K562 (cell line): ENCODE measurements around the gene STX11. TPM values are rescaled to one million over a fixed set of nuclear protein-coding genes. Genes with fewer than 3 reads are reported as not detected.

ENCODE experiments used
- ASH1L ChIP-seq: fragments of 450-650 bp; IDR thresholded peaks from 2 replicates; pipeline ENCODE4 v1.6.1; 2018; ENCODE audit warnings: borderline replicate concordance, mild to moderate bottlenecking, low read depth; ENCODE audit not compliant: partially characterized antibody
- BACH1 ChIP-seq: fragments of 200-800 bp; sonication (Bioruptor generic); IDR thresholded peaks from 2 replicates; pipeline ENCODE4 v1.6.1; 2016; ENCODE audit warnings: missing genetic modification characterization, missing compliant biosample characterization
- BMI1 ChIP-seq: fragments of 150-350 bp; IDR thresholded peaks from 2 replicates; pipeline ENCODE4 v1.6.1; 2014; ENCODE audit warnings: low read length
- BRF2 ChIP-seq: IDR thresholded peaks from 3 replicates; pipeline ENCODE4 v1.6.1; 2011; ENCODE audit warnings: borderline replicate concordance, mild to moderate bottlenecking; ENCODE audit not compliant: insufficient read length, insufficient read depth
- GABPA ChIP-seq: fragments of 200-800 bp; sonication (Bioruptor generic); conservative IDR thresholded peaks from 2 replicates; pipeline ENCODE4 v1.6.1; 2016; ENCODE audit warnings: low read depth, missing genetic modification characterization, missing compliant biosample characterization
- HEY1 ChIP-seq: fragments of 250-450 bp; sonication (Bioruptor Pico); IDR thresholded peaks from 2 replicates; pipeline ENCODE4 v1.5.0; 2020; ENCODE audit warnings: mild to moderate bottlenecking, moderate library complexity, borderline replicate concordance
- ID3 ChIP-seq, 2 experiments: fragments of 250-450 bp in 1 of 2; fragments of 450-650 bp in 1 of 2; sonication (Bioruptor Pico) in 1 of 2; IDR thresholded peaks; 2 replicates each; pipeline versions ENCODE4 v1.6.1 to v1.8.0; 2016 to 2021; ENCODE audit warnings: mild to moderate bottlenecking in 2 of 2, moderate library complexity in 2 of 2, missing compliant biosample characterization in 1 of 2, missing genetic modification characterization in 1 of 2
- KLF10 ChIP-seq: fragments of 250-450 bp; sonication (Bioruptor Pico); IDR thresholded peaks from 2 replicates; pipeline ENCODE4 v1.6.1; 2021; ENCODE audit warnings: matching md5 sums
- MTA3 ChIP-seq: fragments of 450-650 bp; formaldehyde crosslinking; IDR thresholded peaks from 2 replicates; pipeline ENCODE4 v1.6.1; 2017; ENCODE audit warnings: mild to moderate bottlenecking, borderline replicate concordance
- MYC ChIP-seq, 2 experiments: fragments of 250-450 bp in 1 of 2; sonication (Bioruptor Pico) in 1 of 2; IDR thresholded peaks; 2 replicates each; pipeline versions ENCODE4 v1.5.1 to v1.6.1; 2012 to 2021; ENCODE audit warnings: low read depth in 2 of 2, borderline replicate concordance in 1 of 2, improper control_type of control experiment in 1 of 2, low read length in 1 of 2, mild to moderate bottlenecking in 1 of 2, moderate library complexity in 1 of 2
- PKNOX1 ChIP-seq: fragments of 450-650 bp; IDR thresholded peaks from 2 replicates; pipeline ENCODE4 v1.6.1; 2016
- THAP12 ChIP-seq: fragments of 250-450 bp; sonication (Bioruptor Pico); IDR thresholded peaks from 2 replicates; pipeline ENCODE4 v1.9.0; 2021; ENCODE audit warnings: mild to moderate bottlenecking, inconsistent platforms
- ZNF124 ChIP-seq: sonication (generic); formaldehyde crosslinking; IDR thresholded peaks from 2 replicates; pipeline ENCODE4 v1.8.1; 2022; ENCODE audit warnings: missing genetic modification reagents
- ZNF324 ChIP-seq: fragments of 250-450 bp; sonication (Bioruptor Pico); IDR thresholded peaks from 2 replicates; pipeline ENCODE4 v1.4.0; 2020; ENCODE audit warnings: mild to moderate bottlenecking
- ZNF592 ChIP-seq: fragments of 450-650 bp; IDR thresholded peaks from 2 replicates; pipeline ENCODE4 v1.6.1; 2017; ENCODE audit warnings: antibody characterized with exemption, mild to moderate bottlenecking
- ZNF778 ChIP-seq: fragments of 450-650 bp; formaldehyde crosslinking; IDR thresholded peaks from 2 replicates; pipeline ENCODE4 v1.4.0; 2020; ENCODE audit warnings: mild to moderate bottlenecking, moderate library complexity
- polyA plus RNA-seq, 8 experiments: library from polyadenylated mRNA; depleted of rRNA in 4 of 8; stranded (reverse) in 5 of 8; unstranded in 3 of 8; fragments of >200 nt; fragmentation: Nextera tagmentation in 2 of 8; fragmentation: Illumina TruSeq in 1 of 8; extraction: Ambion mirVana in 2 of 8; extraction: Trizol in 1 of 8; gene quantifications; 2 replicates each; pipeline versions ENCODE4 v1.2.1 to v1.2.3, GENCODE V29; 2011 to 2014; ENCODE audit warnings: inconsistent platforms in 1 of 8, missing spikeins in 1 of 8
- total RNA-seq, 7 experiments: library from RNA; depleted of rRNA in 6 of 7; stranded (reverse); fragments of >200 nt in 6 of 7; fragmentation: Illumina TruSeq in 2 of 7; extraction: Trizol in 2 of 7; gene quantifications; 2 replicates each; pipeline versions ENCODE4 v1.2.1 to v1.2.3, GENCODE V29; 2011 to 2021; ENCODE audit warnings: low replicate concordance in 1 of 7

The STX11 gene
- total and polyA plus RNA-seq, 9 of the 15 experiments (the other 6 are each of a cell fraction or from before 2014, with no cell fraction given): 0.06 to 0.73 (median 0.40) TPM

GRCh38 chr6:144150710-144151657 is 667 bp downstream of the STX11 start (continued):
- TF ChIP-seq ZNF592 (no peak), BMI1 (no peak), BRF2 (no peak), ZNF778 (no peak), BACH1 (tag) (peak; percentile 56; the same call in 1 of the 2 replicates), HEY1 (CRISPR knock-in tag) (no peak), ZNF324 (CRISPR knock-in tag) (no peak), GABPA (tag) (peak; percentile 57), KLF10 (CRISPR knock-in tag) (no peak), MYC (IDR thresholded peaks at IDR 0.05; ENCODE audit: low read depth, low read length) (no peak), MYC (CRISPR knock-in tag; IDR thresholded peaks at IDR 0.05; ENCODE audit: borderline replicate concordance, low read depth) (no peak), ZNF124 (CRISPR knock-in tag) (no peak), ASH1L (no peak), THAP12 (CRISPR knock-in tag) (no peak), ID3 (CRISPR knock-in tag; IDR thresholded peaks at IDR 0.05) (no peak), ID3 (tag; IDR thresholded peaks at IDR 0.05) (peak; percentile 90; the same call in 1 of the 2 replicates), MTA3 (no peak), PKNOX1 (0 out of 2 replicates have a peak, but pooled peaks have one; percentile 6)
